AG09309 (cell line): ENCODE data around the gene SNX24.

ENCODE experiments used
- DNase-seq: peaks from one replicate; pipeline ENCODE4 v3.0.0-alpha.2; 2010; ENCODE audit warnings: low read depth
- H3K4me3 ChIP-seq: 2 replicates; pipeline ENCODE4 v1.5.1; 2011; ENCODE audit warnings: mild to moderate bottlenecking, low read depth, low read length, moderate library complexity; ENCODE audit not compliant: control insufficient read depth
- CTCF ChIP-seq: IDR thresholded peaks from 2 replicates; pipeline ENCODE4 v1.5.1; 2011; ENCODE audit warnings: mild to moderate bottlenecking, low read depth, low read length, inconsistent platforms; ENCODE audit not compliant: insufficient read depth, control insufficient read depth; ENCODE audit errors: missing control alignments

SNX24 gene

DNA sequence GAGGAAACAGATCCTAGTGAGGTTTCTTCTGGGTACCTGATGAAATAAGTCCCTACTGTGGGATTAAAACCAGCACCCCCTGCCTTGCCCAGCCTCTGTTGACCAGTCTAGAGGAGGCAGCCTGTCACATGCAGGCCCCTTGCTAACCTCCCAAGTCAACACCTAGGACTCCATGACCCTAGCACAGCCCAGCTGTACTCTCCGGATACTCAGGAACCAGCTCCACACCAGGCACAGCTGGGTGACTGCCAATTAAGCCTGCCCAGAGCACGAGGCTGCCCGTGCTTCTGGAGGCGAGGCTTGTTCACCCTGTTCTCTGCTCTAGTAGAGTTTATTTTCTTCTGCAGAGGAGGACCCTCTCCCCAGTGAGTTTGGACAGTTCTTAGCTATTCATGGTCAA is 92.5 kb downstream of the SNX24 start:
- no peak for TF ChIP-seq CTCF
- no peak for DNase-seq
- H3K4me3 ChIP-seq: no peak overlapping the region

DNA sequence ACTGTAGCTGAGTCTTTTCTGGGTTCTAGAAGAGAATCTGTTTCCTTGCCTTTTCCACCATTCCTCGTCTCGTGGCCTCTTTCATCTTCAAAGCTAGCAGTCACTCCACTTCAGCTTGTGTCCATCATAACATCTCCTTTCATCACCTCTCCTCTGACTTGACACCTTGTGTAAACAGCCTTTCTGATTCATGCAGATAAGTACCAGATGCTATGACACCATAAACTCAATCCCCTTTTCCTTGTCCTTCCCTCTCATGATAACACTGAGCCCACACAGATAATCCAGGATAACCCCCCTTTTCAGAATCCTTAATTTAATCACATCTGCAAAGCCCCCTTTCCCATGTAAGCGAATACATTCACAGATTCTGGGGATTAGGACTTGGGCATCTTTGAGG is 95.5 kb downstream of the SNX24 start:
- no peak for TF ChIP-seq CTCF
- H3K4me3 ChIP-seq: no peak overlapping the region
- DNase-seq: no peak

- no peak for TF ChIP-seq CTCF
- H3K4me3 ChIP-seq: no peak overlapping the region
- no peak for DNase-seq
Observed at GRCh38 chr5:122941737-122942136, 96.3 kb downstream of the SNX24 start.

DNA sequence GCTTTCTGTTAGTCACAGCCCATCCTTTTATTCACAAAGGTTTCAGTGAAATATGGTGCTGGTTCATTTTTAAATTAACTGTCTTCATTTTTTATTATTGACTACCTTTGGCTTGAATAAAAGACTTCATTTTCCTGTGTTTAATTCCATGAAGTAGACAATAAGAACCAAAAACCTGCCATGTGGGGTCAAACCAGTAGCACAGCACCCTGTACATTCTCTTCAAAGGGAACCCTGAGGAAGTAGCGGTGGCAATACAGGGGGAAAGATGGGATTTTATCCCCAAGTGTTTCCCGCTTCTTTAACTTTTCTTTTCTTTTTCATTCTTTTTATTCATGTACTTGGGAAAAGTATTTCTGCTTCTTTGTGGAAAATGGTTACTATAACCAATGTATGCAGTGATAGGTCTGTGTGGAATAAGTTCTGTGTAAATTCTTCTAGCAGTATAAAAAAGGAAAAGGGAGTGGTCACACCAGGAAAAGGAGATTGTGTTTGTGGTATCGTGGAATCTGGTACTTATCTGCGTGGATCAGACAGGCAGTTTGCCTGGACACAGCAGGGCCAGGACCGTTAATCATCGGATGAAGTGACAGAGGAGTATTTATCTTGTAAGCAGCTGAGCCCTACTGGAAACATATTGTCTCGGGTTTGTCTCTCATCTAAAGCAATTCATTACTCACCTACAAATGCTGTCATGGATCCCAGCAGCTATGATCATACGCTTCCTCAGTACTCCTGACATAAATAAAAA is 96.9 kb downstream of the SNX24 start:
- TF ChIP-seq CTCF: no peak
- no peak overlapping the region for H3K4me3 ChIP-seq
- no peak for DNase-seq

- no peak for DNase-seq
Observed at GRCh38 chr5:122943050-122943698, 97.8 kb downstream of the SNX24 start.

DNA sequence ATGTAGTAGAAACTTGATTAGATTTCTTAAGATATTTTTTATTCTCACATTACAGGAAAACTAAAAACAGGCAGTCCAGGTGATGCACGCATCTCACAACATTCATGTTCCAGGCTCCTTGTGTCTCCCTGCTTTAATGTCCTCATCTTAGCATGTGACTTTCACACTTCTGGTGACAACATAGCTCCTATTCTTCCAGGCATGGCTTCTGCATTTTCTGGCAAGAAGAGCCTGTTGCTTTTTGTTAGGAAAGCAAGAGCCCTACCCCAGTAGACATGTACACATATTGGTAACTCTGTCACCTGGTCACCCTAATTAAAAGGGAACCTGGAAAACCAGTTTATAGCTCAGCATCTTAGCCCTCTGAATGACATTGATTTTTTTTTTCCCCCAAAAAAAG is 98.6 kb downstream of the SNX24 start:
- DNase-seq: no peak
- TF ChIP-seq CTCF: no peak
- no peak overlapping the region for H3K4me3 ChIP-seq

More at GRCh38 chr5:122943050-122943698, 97.8 kb downstream of the SNX24 start:
- no peak for TF ChIP-seq CTCF
- no peak overlapping the region for H3K4me3 ChIP-seq

DNA sequence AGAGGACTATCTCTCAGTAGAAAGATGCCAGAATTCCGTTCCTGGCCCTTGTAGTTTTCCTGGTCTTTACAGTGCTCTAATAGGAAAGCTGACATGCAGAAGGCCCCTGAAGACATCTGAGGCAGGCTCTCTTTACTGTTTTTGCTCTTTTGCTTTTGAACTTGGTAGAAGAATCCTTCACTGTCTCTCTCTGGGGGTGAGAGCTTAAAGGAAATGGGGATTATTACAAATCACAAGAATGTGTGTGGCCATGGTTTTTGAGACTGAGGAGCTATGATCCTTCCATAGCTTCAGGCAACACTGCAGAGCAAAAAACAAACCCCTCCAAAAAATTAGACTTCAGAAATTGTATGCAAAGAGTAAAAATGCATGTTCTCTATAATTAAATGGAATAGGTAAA is 102.0 kb downstream of the SNX24 start:
- H3K4me3 ChIP-seq: no peak overlapping the region
- TF ChIP-seq CTCF: no peak
- no peak for DNase-seq
